Hepatocyte (in vitro differentiated cells): Measurements from ENCODE around the gene TPGS1.

ENCODE experiments used
- EZH2 ChIP-seq: fragments of 200-600 bp; sonication (generic); IDR thresholded peaks from 2 replicates; pipeline ENCODE4 v1.6.1; 2016; ENCODE audit warnings: antibody characterized with exemption, mild to moderate bottlenecking, borderline replicate concordance
- TF ChIP-seq, protein P1 (sequence below): fragments of 200-600 bp; sonication (generic); IDR thresholded peaks from 2 replicates; pipeline ENCODE4 v1.5.1; 2016; ENCODE audit warnings: antibody characterized with exemption, mild to moderate bottlenecking; ENCODE audit not compliant: poor library complexity

GRCh38 chr19:485077-485476, 22.2 kb upstream of the TPGS1 start:
- TF ChIP-seq, protein P1, sequence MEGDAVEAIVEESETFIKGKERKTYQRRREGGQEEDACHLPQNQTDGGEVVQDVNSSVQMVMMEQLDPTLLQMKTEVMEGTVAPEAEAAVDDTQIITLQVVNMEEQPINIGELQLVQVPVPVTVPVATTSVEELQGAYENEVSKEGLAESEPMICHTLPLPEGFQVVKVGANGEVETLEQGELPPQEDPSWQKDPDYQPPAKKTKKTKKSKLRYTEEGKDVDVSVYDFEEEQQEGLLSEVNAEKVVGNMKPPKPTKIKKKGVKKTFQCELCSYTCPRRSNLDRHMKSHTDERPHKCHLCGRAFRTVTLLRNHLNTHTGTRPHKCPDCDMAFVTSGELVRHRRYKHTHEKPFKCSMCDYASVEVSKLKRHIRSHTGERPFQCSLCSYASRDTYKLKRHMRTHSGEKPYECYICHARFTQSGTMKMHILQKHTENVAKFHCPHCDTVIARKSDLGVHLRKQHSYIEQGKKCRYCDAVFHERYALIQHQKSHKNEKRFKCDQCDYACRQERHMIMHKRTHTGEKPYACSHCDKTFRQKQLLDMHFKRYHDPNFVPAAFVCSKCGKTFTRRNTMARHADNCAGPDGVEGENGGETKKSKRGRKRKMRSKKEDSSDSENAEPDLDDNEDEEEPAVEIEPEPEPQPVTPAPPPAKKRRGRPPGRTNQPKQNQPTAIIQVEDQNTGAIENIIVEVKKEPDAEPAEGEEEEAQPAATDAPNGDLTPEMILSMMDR: no peak
- no peak for TF ChIP-seq EZH2
